Endothelial cell of umbilical vein (primary cell): ENCODE measurements around the gene KIAA1191. TPM values are rescaled to one million over a fixed set of nuclear protein-coding genes. Genes with fewer than 3 reads are reported as not detected.

Source experiments
- BruUV-seq: library from RNA; stranded (reverse); fragments of 400-500 nt; replicated peaks from 2 replicates; lab custom pipeline; 2021; lab: Mats Ljungman, UMichigan
- CTCF ChIA-PET: fragments of 300-600, 350-600 bp; sonication (Branson Sonifier 250); formaldehyde crosslinking; loops from one replicate; lab custom pipeline; 2021; ENCODE audit warnings: antibody characterized with exemption, inconsistent platforms; lab: Charles Lee
- POLR2A ChIA-PET: fragments of 300-600, 350-600 bp; sonication (Branson Sonifier 250); formaldehyde crosslinking; loops from one replicate; lab custom pipeline; 2021; ENCODE audit warnings: antibody characterized with exemption, inconsistent platforms; lab: Charles Lee
- DNase-seq: peaks from one replicate; pipeline ENCODE4 v3.0.0-alpha.2; 2011; ENCODE audit warnings: low read depth, low spot score
- FAIRE-seq: peaks from 2 replicates; lab custom pipeline; 2011; peaks lifted over from hg19 to GRCh38; lab: Jason Lieb, UNC
- H2AFZ ChIP-seq: 2 replicates; pipeline ENCODE4 v1.6.0; 2012; ENCODE audit warnings: low read depth, low read length, control low read depth, inconsistent platforms
- H3K27ac ChIP-seq: 2 replicates; pipeline ENCODE4 v1.5.1; 2011; ENCODE audit warnings: low read depth, mild to moderate bottlenecking, control low read depth, low read length, moderate library complexity; ENCODE audit not compliant: insufficient read depth
- H3K27me3 ChIP-seq, 2 experiments: 2 replicates each; pipeline versions ENCODE4 v1.6.0 to v1.6.1; 2011; ENCODE audit warnings: low read length in 2 of 2, mixed read lengths in 1 of 2; ENCODE audit not compliant: control insufficient read depth in 2 of 2, insufficient read depth in 2 of 2
- H3K36me3 ChIP-seq, 2 experiments: 2 replicates in 1 of 2; 3 replicates in 1 of 2; pipeline ENCODE4 v1.5.1; 2011; ENCODE audit warnings: low read length in 2 of 2, mild to moderate bottlenecking in 1 of 2, moderate library complexity in 1 of 2; ENCODE audit not compliant: control insufficient read depth in 2 of 2, insufficient read depth in 2 of 2; ENCODE audit errors: extremely low read depth in 1 of 2
- H3K4me1 ChIP-seq: 3 replicates; pipeline ENCODE4 v1.5.1; 2011; ENCODE audit warnings: mild to moderate bottlenecking, low read length; ENCODE audit not compliant: control insufficient read depth, insufficient read depth; ENCODE audit errors: extremely low read depth
- H3K4me2 ChIP-seq: 2 replicates; pipeline ENCODE4 v1.6.1; 2011; ENCODE audit warnings: low read length, control low read depth, mixed read lengths; ENCODE audit not compliant: insufficient read depth
- H3K4me3 ChIP-seq, 3 experiments: fragments of 200-600 bp in 1 of 3; sonication (generic), shearing (Covaris generic) in 1 of 3; replicated peaks in 1 of 3; 2 replicates each; pipeline ENCODE4 v1.5.1; 2011 to 2016; ENCODE audit warnings: control low read depth in 3 of 3, low read length in 3 of 3, mild to moderate bottlenecking in 2 of 3, inconsistent platforms in 1 of 3, low read depth in 1 of 3, moderate library complexity in 1 of 3; ENCODE audit not compliant: insufficient read depth in 1 of 3
- H3K79me2 ChIP-seq: 2 replicates; pipeline ENCODE4 v1.6.0; 2012; ENCODE audit warnings: low read length, inconsistent platforms; ENCODE audit not compliant: control insufficient read depth, insufficient read depth
- H3K9ac ChIP-seq: replicated peaks from 2 replicates; pipeline ENCODE3; 2011; ENCODE audit warnings: low read length, control low read depth; ENCODE audit not compliant: insufficient read depth; ENCODE audit errors: extremely low read depth
- H3K9me1 ChIP-seq: replicated peaks from 3 replicates; pipeline ENCODE4 v1.6.0; 2011; ENCODE audit warnings: mild to moderate bottlenecking, low read length; ENCODE audit not compliant: control insufficient read depth, insufficient read depth; ENCODE audit errors: extremely low read depth
- H3K9me3 ChIP-seq: replicated peaks from 2 replicates; pipeline ENCODE4 v1.5.1; 2012; ENCODE audit warnings: low read length, inconsistent platforms; ENCODE audit not compliant: control insufficient read depth, insufficient read depth
- H4K20me1 ChIP-seq: replicated peaks from 2 replicates; pipeline ENCODE3; 2011; ENCODE audit warnings: mild to moderate bottlenecking, low read length; ENCODE audit not compliant: control insufficient read depth, insufficient read depth; ENCODE audit errors: extremely low read depth
- CTCF ChIP-seq, 2 donors: IDR thresholded peaks; 1 replicate in 1 of 2; 2 replicates in 1 of 2; pipeline ENCODE4 v1.5.1; 2011; ENCODE audit warnings: low read length in 2 of 2, mild to moderate bottlenecking in 2 of 2, moderate library complexity in 2 of 2, control low read depth in 1 of 2, inconsistent platforms in 1 of 2, low read depth in 1 of 2; ENCODE audit not compliant: insufficient read depth in 1 of 2; ENCODE audit errors: extremely low read depth in 1 of 2
- EZH2 ChIP-seq: IDR thresholded peaks from 2 replicates; pipeline ENCODE4 v1.6.1; 2012; ENCODE audit warnings: borderline replicate concordance, low read depth, mild to moderate bottlenecking, moderate library complexity, low read length, inconsistent platforms; ENCODE audit not compliant: severe bottlenecking
- FOS ChIP-seq: IDR thresholded peaks from 2 replicates; pipeline ENCODE4 v1.6.1; 2011; ENCODE audit warnings: mild to moderate bottlenecking, low read length, moderate library complexity, borderline replicate concordance; ENCODE audit not compliant: insufficient read depth
- GATA2 ChIP-seq: IDR thresholded peaks from 2 replicates; pipeline ENCODE4 v1.7.0; 2011; ENCODE audit warnings: low read depth, mild to moderate bottlenecking, moderate library complexity, mixed read lengths, low read length; ENCODE audit not compliant: insufficient read length, insufficient read depth
- JUN ChIP-seq: IDR thresholded peaks from 2 replicates; pipeline ENCODE4 v1.6.1; 2011; ENCODE audit warnings: borderline replicate concordance, low read depth; ENCODE audit not compliant: insufficient read length, insufficient read depth
- MAX ChIP-seq: IDR thresholded peaks from 2 replicates; pipeline ENCODE4 v1.6.1; 2011; ENCODE audit not compliant: insufficient read depth, insufficient read length
- MYC ChIP-seq: IDR thresholded peaks from one replicate; pipeline ENCODE4 v1.6.1; 2011; ENCODE audit warnings: mild to moderate bottlenecking, low read depth, low read length
- POLR2A ChIP-seq: IDR thresholded peaks from 2 replicates; pipeline ENCODE4 v1.6.1; 2012; ENCODE audit warnings: low read depth, mild to moderate bottlenecking, control low read depth, low read length
- POLR2AphosphoS5 ChIP-seq: IDR thresholded peaks from 2 replicates; pipeline ENCODE4 v1.6.1; 2012; ENCODE audit warnings: low read depth, mild to moderate bottlenecking, control low read depth, low read length, moderate library complexity; ENCODE audit not compliant: insufficient read depth
- dilution Hi-C: fragments of 300-500 bp; cut with MboI; formaldehyde crosslinking; loops from one replicate; pipeline ENCODE4 v1.15.0; 2019; ENCODE audit warnings: low sequenced_read_pairs; ENCODE audit not compliant: extremely low pct_ligation_motif_present
- intact Hi-C: fragments of 100-400 bp; cut with micrococcal nuclease; formaldehyde crosslinking; loops from one replicate; pipeline ENCODE4 v1.10.0; 2022
- polyA plus RNA-seq, 4 experiments: library from polyadenylated mRNA; depleted of rRNA in 3 of 4; stranded (reverse) in 3 of 4; unstranded in 1 of 4; fragments of >200 nt; gene quantifications; 2 replicates each; pipeline versions ENCODE4 v1.2.1 to v1.2.3, GENCODE V29; 2011 to 2012; ENCODE audit warnings: missing spikeins in 1 of 4
- total RNA-seq: library from RNA; stranded (reverse); gene quantifications from 2 replicates; pipeline ENCODE4 v1.2.3, GENCODE V29; 2021

Gene KIAA1191
- total and polyA plus RNA-seq, 2 donors (not counting 3 experiments of a cell fraction or from before 2014, with no cell fraction given) = 114 to 116 TPM

GRCh38 chr5:176388003-176388443, 26.5 kb upstream of the KIAA1191 start:
- H2AFZ ChIP-seq = peak overlapping the region; percentile 12
- POLR2A ChIA-PET = interaction anchor here (0.8 kb wide), 2 partner anchors 19 to 150 kb away, joined by 3 to 4 read pairs; no protein-coding TSS in a partner anchor
- dilution Hi-C loops (no loop called here), intact Hi-C loops (loop anchor here (1.0 to 10.0 kb wide), 7 partner anchors 23 to 1207 kb away; partner anchors contain the start of genes ARL10, FAF2, KIAA1191 and RNF44)
- H3K79me2 ChIP-seq = peaks cover 34% of the 10 kb centered on the region
- H3K4me2 ChIP-seq = peak overlapping the region; percentile 91
- H3K4me3 ChIP-seq = peak overlapping the region; percentile 23 to 85 (median 65)
- CTCF ChIA-PET = interaction anchor here (0.8 to 1.5 kb wide), 2 partner anchors 27 to 154 kb away, joined by 3 to 4 read pairs; no protein-coding TSS in a partner anchor
- TF ChIP-seq POLR2AphosphoS5 (peak; percentile 4), POLR2A (peak; percentile 52), CTCF (IDR thresholded peaks at IDR 0.05; ENCODE audit: extremely low read depth in 1 of 2, insufficient read depth in 1 of 2, low read depth in 1 of 2, low read length in 2 of 2) (no peak), FOS (no peak), MAX (no peak), JUN (no peak), EZH2 (no peak), GATA2 (no peak), MYC (no peak)
- no peak for FAIRE-seq
- peaks cover 7 to 21% of the 10 kb centered on the region in 2 experiments for H3K36me3 ChIP-seq
- peaks cover 14% of the 10 kb centered on the region for H3K4me1 ChIP-seq
- H3K9me1 ChIP-seq = no peaks in the 10 kb centered on the region
- H3K27ac ChIP-seq = peak overlapping the region; percentile 1
- no peaks in the 10 kb centered on the region for H4K20me1 ChIP-seq
- no peaks in the 10 kb centered on the region for H3K27me3 ChIP-seq
- TSS peak; percentile 46 for BruUV-seq
- no peak for DNase-seq
- H3K9ac ChIP-seq = peak overlapping the region; percentile 89
- no peaks in the 10 kb centered on the region for H3K9me3 ChIP-seq
